Panc1 (cell line): Measurements from ENCODE around the gene FKBP1C. TPM values are rescaled to one million over a fixed set of nuclear protein-coding genes. Genes with fewer than 3 reads are reported as not detected.

Experiments used
- ATAC-seq: fragments of 200-7000 bp; cut with Tn5 transposase; 2 replicates; pipeline ENCODE4 v1.9.1; 2020; ENCODE audit warnings: mild to moderate bottlenecking, moderate library complexity
- BruUV-seq: library from RNA; stranded (reverse); fragments of 400-500 nt; replicated peaks from 2 replicates; lab custom pipeline; 2021; lab: Mats Ljungman, UMichigan
- CTCF ChIA-PET: fragments of 300-600 bp; sonication (Branson Sonifier 250); formaldehyde crosslinking; loops from one replicate; lab custom pipeline; 2022; ENCODE audit warnings: antibody characterized with exemption; lab: Charles Lee
- POLR2A ChIA-PET: fragments of 300-600 bp; sonication (Branson Sonifier 250); formaldehyde crosslinking; loops from one replicate; lab custom pipeline; 2022; ENCODE audit warnings: antibody characterized with exemption; lab: Charles Lee
- DNase-seq: peaks from one replicate; pipeline ENCODE4 v3.0.0-alpha.2; 2010; ENCODE audit warnings: low read depth, low spot score
- H3K27ac ChIP-seq: 2 replicates; pipeline ENCODE4 v1.5.1; 2011; ENCODE audit warnings: mild to moderate bottlenecking, low read length, inconsistent platforms
- H3K27me3 ChIP-seq: fragments of 200-500 bp; sonication (Bioruptor generic); 2 replicates; pipeline ENCODE4 v1.6.0; 2014; ENCODE audit warnings: low read length, inconsistent platforms; ENCODE audit not compliant: control insufficient read depth, insufficient read depth
- H3K36me3 ChIP-seq: fragments of 200-500 bp; sonication (Bioruptor generic); 2 replicates; pipeline ENCODE4 v1.5.1; 2014; ENCODE audit warnings: inconsistent platforms, mild to moderate bottlenecking, low read length, moderate library complexity; ENCODE audit not compliant: control insufficient read depth, insufficient read depth
- H3K4me1 ChIP-seq: 2 replicates; pipeline ENCODE4 v1.5.1; 2011; ENCODE audit warnings: inconsistent platforms, mild to moderate bottlenecking, low read length, moderate library complexity; ENCODE audit not compliant: control insufficient read depth, insufficient read depth
- H3K4me3 ChIP-seq, 2 experiments: 2 replicates each; pipeline ENCODE4 v1.5.1; 2011 to 2012; ENCODE audit warnings: low read depth in 2 of 2, low read length in 2 of 2, mild to moderate bottlenecking in 2 of 2, inconsistent platforms in 1 of 2, moderate library complexity in 1 of 2
- H3K9me3 ChIP-seq: fragments of 200-500 bp; sonication (Bioruptor generic); 2 replicates; pipeline ENCODE4 v1.5.1; 2014; ENCODE audit warnings: low read depth, mild to moderate bottlenecking, inconsistent platforms, low read length, moderate library complexity; ENCODE audit not compliant: control insufficient read depth, insufficient read depth
- CTCF ChIP-seq: fragments of 450-650 bp; IDR thresholded peaks from 2 replicates; pipeline ENCODE4 v1.5.1; 2017; ENCODE audit warnings: mild to moderate bottlenecking
- POLR2AphosphoS5 ChIP-seq: IDR thresholded peaks from 2 replicates; pipeline ENCODE4 v1.6.1; 2012; ENCODE audit warnings: mild to moderate bottlenecking, low read depth, low read length, moderate library complexity
- SIN3A ChIP-seq: IDR thresholded peaks from 2 replicates; pipeline ENCODE4 v1.6.1; 2012; ENCODE audit warnings: low read depth, mild to moderate bottlenecking, low read length, moderate library complexity, borderline replicate concordance; ENCODE audit not compliant: insufficient read depth
- TCF7L2 ChIP-seq: IDR thresholded peaks from 2 replicates; pipeline ENCODE4 v1.6.1; 2011; ENCODE audit warnings: mild to moderate bottlenecking, low read depth, low read length, inconsistent platforms
- in situ Hi-C: cut with HindIII; loops from 2 replicates; pipeline ENCODE4 v1.10.0; 2016; ENCODE audit warnings: low sequenced_read_pairs, low pct_unique_long_range_greater_than_20kb
- intact Hi-C: fragments of 100-400 bp; cut with micrococcal nuclease; formaldehyde crosslinking; loops from one replicate; pipeline ENCODE4 v1.10.0; 2022; ENCODE audit not compliant: unreplicated experiment
- total RNA-seq: library from RNA; stranded (reverse); gene quantifications from one replicate; pipeline ENCODE4 v1.2.1, GENCODE V29; 2021; ENCODE audit not compliant: unreplicated experiment
- TF ChIP-seq, protein P1 (sequence below), 2 experiments: IDR thresholded peaks; 2 replicates each; pipeline ENCODE4 v1.6.1; 2011 to 2012; ENCODE audit warnings: low read depth in 2 of 2, control low read depth in 1 of 2, low read length in 1 of 2, mild to moderate bottlenecking in 1 of 2, moderate library complexity in 1 of 2; ENCODE audit not compliant: insufficient read depth in 1 of 2

Gene FKBP1C
- total RNA-seq, 1 experiment from 2014 or later, result 0.49 TPM

GRCh38 chr6:63193324-63193723, 17.9 kb upstream of the FKBP1C start:
- BruUV-seq, result no TSS peak
- CTCF ChIA-PET, result no interaction called here
- in situ Hi-C loops, result no loop called here
- ATAC-seq (no peak), DNase-seq (no peak)
- no peaks in the 10 kb centered on the region for H3K36me3 ChIP-seq
- H3K27ac ChIP-seq, result no peak overlapping the region
- H3K27me3 ChIP-seq, result no peaks in the 10 kb centered on the region
- intact Hi-C loops, result no loop called here
- TF ChIP-seq, protein P1, sequence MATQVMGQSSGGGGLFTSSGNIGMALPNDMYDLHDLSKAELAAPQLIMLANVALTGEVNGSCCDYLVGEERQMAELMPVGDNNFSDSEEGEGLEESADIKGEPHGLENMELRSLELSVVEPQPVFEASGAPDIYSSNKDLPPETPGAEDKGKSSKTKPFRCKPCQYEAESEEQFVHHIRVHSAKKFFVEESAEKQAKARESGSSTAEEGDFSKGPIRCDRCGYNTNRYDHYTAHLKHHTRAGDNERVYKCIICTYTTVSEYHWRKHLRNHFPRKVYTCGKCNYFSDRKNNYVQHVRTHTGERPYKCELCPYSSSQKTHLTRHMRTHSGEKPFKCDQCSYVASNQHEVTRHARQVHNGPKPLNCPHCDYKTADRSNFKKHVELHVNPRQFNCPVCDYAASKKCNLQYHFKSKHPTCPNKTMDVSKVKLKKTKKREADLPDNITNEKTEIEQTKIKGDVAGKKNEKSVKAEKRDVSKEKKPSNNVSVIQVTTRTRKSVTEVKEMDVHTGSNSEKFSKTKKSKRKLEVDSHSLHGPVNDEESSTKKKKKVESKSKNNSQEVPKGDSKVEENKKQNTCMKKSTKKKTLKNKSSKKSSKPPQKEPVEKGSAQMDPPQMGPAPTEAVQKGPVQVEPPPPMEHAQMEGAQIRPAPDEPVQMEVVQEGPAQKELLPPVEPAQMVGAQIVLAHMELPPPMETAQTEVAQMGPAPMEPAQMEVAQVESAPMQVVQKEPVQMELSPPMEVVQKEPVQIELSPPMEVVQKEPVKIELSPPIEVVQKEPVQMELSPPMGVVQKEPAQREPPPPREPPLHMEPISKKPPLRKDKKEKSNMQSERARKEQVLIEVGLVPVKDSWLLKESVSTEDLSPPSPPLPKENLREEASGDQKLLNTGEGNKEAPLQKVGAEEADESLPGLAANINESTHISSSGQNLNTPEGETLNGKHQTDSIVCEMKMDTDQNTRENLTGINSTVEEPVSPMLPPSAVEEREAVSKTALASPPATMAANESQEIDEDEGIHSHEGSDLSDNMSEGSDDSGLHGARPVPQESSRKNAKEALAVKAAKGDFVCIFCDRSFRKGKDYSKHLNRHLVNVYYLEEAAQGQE (IDR thresholded peaks at IDR 0.05; ENCODE audit: insufficient read depth in 1 of 2, low read depth in 2 of 2, low read length in 1 of 2), result no peak
- no peak for TF ChIP-seq TCF7L2
- no peak for TF ChIP-seq POLR2AphosphoS5
- TF ChIP-seq CTCF, result no peak
- TF ChIP-seq SIN3A, result no peak
- H3K4me1 ChIP-seq, result no peaks in the 10 kb centered on the region
- H3K4me3 ChIP-seq, result no peak overlapping the region
- no peaks in the 10 kb centered on the region for H3K9me3 ChIP-seq
- POLR2A ChIA-PET, result no interaction called here

DNA sequence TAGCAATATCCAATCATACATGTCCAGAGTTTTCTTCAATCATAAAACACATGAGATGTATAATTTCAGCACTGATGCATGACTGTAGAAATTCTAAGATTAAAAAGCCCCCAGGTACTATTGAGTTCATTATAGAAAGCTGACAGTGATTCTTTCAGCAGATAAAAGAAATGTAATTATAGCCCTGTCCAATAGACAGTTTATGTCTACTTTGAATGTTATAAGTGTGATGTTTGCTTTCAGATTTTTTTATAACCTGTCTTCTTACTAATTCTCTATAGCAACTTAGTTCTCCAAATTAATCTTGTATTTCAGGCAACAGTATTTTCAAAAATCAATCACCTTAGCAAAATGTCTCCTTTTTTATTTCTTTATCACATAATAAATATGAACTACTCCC, 13.5 kb upstream of the FKBP1C start:
- in situ Hi-C loops (no loop called here), intact Hi-C loops (no loop called here)
- BruUV-seq, result no TSS peak
- H3K4me1 ChIP-seq, result no peaks in the 10 kb centered on the region
- H3K36me3 ChIP-seq, result no peaks in the 10 kb centered on the region
- H3K9me3 ChIP-seq, result no peaks in the 10 kb centered on the region
- no peak for DNase-seq
- no peaks in the 10 kb centered on the region for H3K27me3 ChIP-seq
- no peak for ATAC-seq
- ChIA-PET POLR2A (no interaction called here), CTCF (no interaction called here)
- no peak for TF ChIP-seq SIN3A
- no peak overlapping the region for H3K4me3 ChIP-seq
- H3K27ac ChIP-seq, result no peak overlapping the region

GRCh38 chr6:63213325-63213724, 2.1 kb downstream of the FKBP1C start:
- Histone ChIP-seq H3K27ac (no peak overlapping the region), H3K36me3 (no peaks in the 10 kb centered on the region), H3K4me1 (no peaks in the 10 kb centered on the region), H3K4me3 (no peak overlapping the region), H3K27me3 (no peaks in the 10 kb centered on the region), H3K9me3 (peaks cover 10% of the 10 kb centered on the region; the same call in 1 of the 2 replicates)
- CTCF ChIA-PET, result no interaction called here
- TF ChIP-seq, protein P1 (IDR thresholded peaks at IDR 0.05; ENCODE audit: insufficient read depth in 1 of 2, low read depth in 2 of 2, low read length in 1 of 2), result no peak
- no peak for TF ChIP-seq TCF7L2
- TF ChIP-seq SIN3A, result no peak
- no peak for TF ChIP-seq POLR2AphosphoS5
- POLR2A ChIA-PET, result no interaction called here
- intact Hi-C loops (no loop called here), in situ Hi-C loops (no loop called here)
- ATAC-seq (no peak), DNase-seq (no peak)
- no TSS peak for BruUV-seq
